Posterior cingulate gyrus (tissue), 11 donors: ENCODE measurements around the gene SSTR4.
A peak's percentile ranks its signal among the peaks of the same experiment; 100 is the strongest.
"Not testable (repeated sequence)": the region's sequence is repeated elsewhere in the genome, so short reads cannot be mapped to it uniquely, and the experiment has no call there.

Experiments
- DNase-seq, 10 donors: peaks; one replicate each; pipeline versions ENCODE4 v3.0.0 to v3.0.0-alpha.2; 2020 to 2021; ENCODE audit warnings: mixed read lengths in 3 of 10
- intact Hi-C: fragments of 100-400 bp; cut with DNase I; formaldehyde crosslinking; loops from one replicate; pipeline ENCODE4 v1.15.1; 2023

SSTR4 gene

GRCh38 chr20:23018432-23018831 is 16.7 kb upstream of the SSTR4 start:
- intact Hi-C loops: no loop called here
- no peak for DNase-seq

GRCh38 chr20:23018941-23019340 is 16.2 kb upstream of the SSTR4 start:
- intact Hi-C loops: no loop called here
- DNase-seq: peak in 2 of 10 donors; percentile 15 to 81

GRCh38 chr20:23019403-23019802 is 15.7 kb upstream of the SSTR4 start:
- intact Hi-C loops: no loop called here
- peak; percentile 26 to 91 (median 48) for DNase-seq

GRCh38 chr20:23020230-23021018 is 14.7 kb upstream of the SSTR4 start:
- intact Hi-C loops: no loop called here
- DNase-seq: no peak

GRCh38 chr20:23021541-23021940 is 13.6 kb upstream of the SSTR4 start:
- no peak for DNase-seq
- intact Hi-C loops: no loop called here

GRCh38 chr20:23021951-23022350 is 13.2 kb upstream of the SSTR4 start:
- intact Hi-C loops: no loop called here
- DNase-seq: no peak

- DNase-seq: no peak
- intact Hi-C loops: no loop called here
Measured at GRCh38 chr20:23022849-23023248, 12.3 kb upstream of the SSTR4 start.

- intact Hi-C loops: no loop called here
- DNase-seq: no peak
Measured at GRCh38 chr20:23023621-23024177, 11.4 kb upstream of the SSTR4 start.

GRCh38 chr20:23024701-23025100 is 10.4 kb upstream of the SSTR4 start:
- intact Hi-C loops: no loop called here
- no peak for DNase-seq

- DNase-seq: peak in 1 of 10 donors; percentile 81
- intact Hi-C loops: not testable (repeated sequence)
Measured at GRCh38 chr20:23025503-23025902, 9.6 kb upstream of the SSTR4 start.

- no peak for DNase-seq
- intact Hi-C loops: no loop called here
Measured at GRCh38 chr20:23027721-23028120, 7.4 kb upstream of the SSTR4 start.

- no peak for DNase-seq
- intact Hi-C loops: no loop called here
Measured at GRCh38 chr20:23028392-23028791, 6.7 kb upstream of the SSTR4 start.

- intact Hi-C loops: no loop called here
- no peak for DNase-seq
Measured at GRCh38 chr20:23029324-23029723, 5.8 kb upstream of the SSTR4 start.

- DNase-seq: peak in 1 of 10 donors; percentile 70
- intact Hi-C loops: no loop called here
Measured at GRCh38 chr20:23031346-23031745, 3.8 kb upstream of the SSTR4 start.

- intact Hi-C loops: no loop called here
- no peak for DNase-seq
Measured at GRCh38 chr20:23032056-23032749, 2.9 kb upstream of the SSTR4 start.

- no peak for DNase-seq
- intact Hi-C loops: no loop called here
Measured at GRCh38 chr20:23032750-23033078, 2.4 kb upstream of the SSTR4 start.

GRCh38 chr20:23033918-23034317 is 1.2 kb upstream of the SSTR4 start:
- intact Hi-C loops: no loop called here
- DNase-seq: no peak

- no peak for DNase-seq
- intact Hi-C loops: no loop called here
Measured at GRCh38 chr20:23035731-23036130, 619 bp downstream of the SSTR4 start.

- intact Hi-C loops: no loop called here
- peak in 1 of 10 donors; percentile 54 for DNase-seq
Measured at GRCh38 chr20:23036371-23036770, 1.3 kb downstream of the SSTR4 start.

- intact Hi-C loops: no loop called here
- DNase-seq: no peak
Measured at GRCh38 chr20:23037017-23037481, 1.9 kb downstream of the SSTR4 start.

GRCh38 chr20:23039136-23039875 is 4.2 kb downstream of the SSTR4 start:
- no peak for DNase-seq
- intact Hi-C loops: no loop called here
